MCF 10A (cell line): Measurements from ENCODE around the gene CLK4. TPM values are rescaled to one million over a fixed set of nuclear protein-coding genes. Genes with fewer than 3 reads are reported as not detected.

Experiments
- BruUV-seq: library from RNA; stranded (reverse); fragments of 400-500 nt; replicated peaks from 2 replicates; lab custom pipeline; 2021; lab: Mats Ljungman, UMichigan
- CTCF ChIA-PET: fragments of 300-600 bp; sonication (Branson Sonifier 250); formaldehyde crosslinking; extraction: SDS; loops from one replicate; lab custom pipeline; 2021; ENCODE audit warnings: antibody characterized with exemption, inconsistent platforms; lab: Yijun Ruan, JAX
- POLR2A ChIA-PET: fragments of 300-600, 350-650 bp; sonication (Branson Sonifier 250); formaldehyde crosslinking; extraction: SDS; loops from one replicate; lab custom pipeline; 2020; ENCODE audit warnings: antibody characterized with exemption, inconsistent platforms; lab: Yijun Ruan, JAX
- DNase-seq: peaks from one replicate; pipeline ENCODE4 v3.0.0-alpha.2; 2018; ENCODE audit not compliant: unreplicated experiment
- H3K27ac Mint-ChIP-seq: one replicate; pipeline ENCODE4 v1.8.0; 2022; ENCODE audit warnings: mild to moderate bottlenecking, low read depth, mixed read lengths; ENCODE audit not compliant: unreplicated experiment
- H3K27me3 Mint-ChIP-seq: one replicate; pipeline ENCODE4 v1.8.0; 2022; ENCODE audit warnings: mixed read lengths; ENCODE audit not compliant: insufficient read depth, unreplicated experiment
- H3K36me3 Mint-ChIP-seq: one replicate; pipeline ENCODE4 v1.8.0; 2022; ENCODE audit warnings: mild to moderate bottlenecking, moderate library complexity, mixed read lengths; ENCODE audit not compliant: insufficient read depth, unreplicated experiment
- H3K4me1 Mint-ChIP-seq: one replicate; pipeline ENCODE4 v1.8.0; 2022; ENCODE audit warnings: mixed read lengths; ENCODE audit not compliant: insufficient read depth, unreplicated experiment
- H3K4me3 Mint-ChIP-seq: one replicate; pipeline ENCODE4 v1.8.0; 2022; ENCODE audit warnings: mild to moderate bottlenecking, moderate library complexity, mixed read lengths; ENCODE audit not compliant: unreplicated experiment
- H3K9me3 Mint-ChIP-seq: one replicate; pipeline ENCODE4 v1.8.0; 2022; ENCODE audit warnings: mixed read lengths; ENCODE audit not compliant: unreplicated experiment
- intact Hi-C: fragments of 100-400 bp; cut with micrococcal nuclease; formaldehyde crosslinking; loops from 2 replicates; pipeline ENCODE4 v1.14.1; 2022
- total RNA-seq: library from RNA; stranded (reverse); gene quantifications from 2 replicates; pipeline ENCODE4 v1.2.3, GENCODE V29; 2022
- TF ChIP-seq, protein P1 (sequence below): fragments of 200-600 bp; IDR thresholded peaks from one replicate; pipeline ENCODE4 v1.8.0; 2022; ENCODE audit warnings: antibody characterized with exemption, mild to moderate bottlenecking; ENCODE audit not compliant: unreplicated experiment

Gene CLK4
- total RNA-seq, 1 experiment from 2014 or later, result 49.3 TPM

DNA sequence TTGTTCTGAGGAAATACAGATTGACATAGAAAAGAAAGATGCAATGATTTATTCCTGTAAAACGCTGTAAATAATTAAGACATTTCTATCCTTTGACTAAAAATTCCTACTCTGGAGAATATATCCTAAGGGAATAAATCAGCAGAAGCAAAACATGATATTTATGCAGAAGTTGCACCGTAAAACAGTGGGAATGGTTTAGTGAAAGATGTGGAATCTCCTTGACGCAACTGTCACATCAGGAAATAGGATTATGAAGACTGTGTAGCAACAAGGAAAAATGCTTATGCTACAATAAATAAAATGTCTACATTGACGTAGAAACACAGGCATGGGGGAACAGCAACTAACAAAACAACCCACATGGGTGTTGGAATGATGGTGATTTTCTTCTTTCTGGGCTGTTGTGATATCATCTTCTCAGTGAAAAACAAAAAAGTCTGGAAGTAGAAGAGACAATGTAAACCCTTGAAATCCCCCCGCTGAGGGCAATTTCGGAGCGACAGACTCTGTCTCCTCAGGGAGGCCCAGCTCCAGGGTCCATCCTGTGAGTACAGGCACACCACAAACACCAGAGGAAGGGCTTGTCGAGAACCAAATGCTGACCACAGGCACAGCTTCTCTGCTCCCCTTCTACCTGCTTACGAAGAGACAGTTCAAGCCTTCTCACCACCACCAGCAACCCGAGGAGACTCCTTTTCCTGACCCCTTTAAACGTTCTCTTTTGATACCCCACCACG, 61.9 kb downstream of the CLK4 start:
- intact Hi-C loops, result no loop called here
- CTCF ChIA-PET, result interaction anchor here (1.2 kb wide), 1 partner anchor 13 kb away, joined by 6 read pairs; no protein-coding TSS in a partner anchor
- Mint-ChIP-seq H3K27me3 (peaks cover 3% of the 10 kb centered on the region), H3K9me3 (no peaks in the 10 kb centered on the region), H3K36me3 (no peaks in the 10 kb centered on the region), H3K4me3 (no peak overlapping the region), H3K27ac (no peak overlapping the region), H3K4me1 (no peaks in the 10 kb centered on the region)
- no TSS peak for BruUV-seq
- DNase-seq, result no peak
- POLR2A ChIA-PET, result no interaction called here
- TF ChIP-seq, protein P1, sequence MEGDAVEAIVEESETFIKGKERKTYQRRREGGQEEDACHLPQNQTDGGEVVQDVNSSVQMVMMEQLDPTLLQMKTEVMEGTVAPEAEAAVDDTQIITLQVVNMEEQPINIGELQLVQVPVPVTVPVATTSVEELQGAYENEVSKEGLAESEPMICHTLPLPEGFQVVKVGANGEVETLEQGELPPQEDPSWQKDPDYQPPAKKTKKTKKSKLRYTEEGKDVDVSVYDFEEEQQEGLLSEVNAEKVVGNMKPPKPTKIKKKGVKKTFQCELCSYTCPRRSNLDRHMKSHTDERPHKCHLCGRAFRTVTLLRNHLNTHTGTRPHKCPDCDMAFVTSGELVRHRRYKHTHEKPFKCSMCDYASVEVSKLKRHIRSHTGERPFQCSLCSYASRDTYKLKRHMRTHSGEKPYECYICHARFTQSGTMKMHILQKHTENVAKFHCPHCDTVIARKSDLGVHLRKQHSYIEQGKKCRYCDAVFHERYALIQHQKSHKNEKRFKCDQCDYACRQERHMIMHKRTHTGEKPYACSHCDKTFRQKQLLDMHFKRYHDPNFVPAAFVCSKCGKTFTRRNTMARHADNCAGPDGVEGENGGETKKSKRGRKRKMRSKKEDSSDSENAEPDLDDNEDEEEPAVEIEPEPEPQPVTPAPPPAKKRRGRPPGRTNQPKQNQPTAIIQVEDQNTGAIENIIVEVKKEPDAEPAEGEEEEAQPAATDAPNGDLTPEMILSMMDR, result no peak

GRCh38 chr5:178564397-178564796, 62.5 kb downstream of the CLK4 start:
- H3K4me1 Mint-ChIP-seq, result no peaks in the 10 kb centered on the region
- TF ChIP-seq, protein P1, result no peak
- no peak overlapping the region for H3K4me3 Mint-ChIP-seq
- intact Hi-C loops, result no loop called here
- BruUV-seq, result no TSS peak
- no peak for DNase-seq
- POLR2A ChIA-PET, result no interaction called here
- CTCF ChIA-PET, result interaction anchor here (1.2 kb wide), 1 partner anchor 12 kb away, joined by 6 read pairs; no protein-coding TSS in a partner anchor
- no peaks in the 10 kb centered on the region for H3K36me3 Mint-ChIP-seq
- peaks cover 9% of the 10 kb centered on the region for H3K27me3 Mint-ChIP-seq
- no peaks in the 10 kb centered on the region for H3K9me3 Mint-ChIP-seq
- no peak overlapping the region for H3K27ac Mint-ChIP-seq

DNA sequence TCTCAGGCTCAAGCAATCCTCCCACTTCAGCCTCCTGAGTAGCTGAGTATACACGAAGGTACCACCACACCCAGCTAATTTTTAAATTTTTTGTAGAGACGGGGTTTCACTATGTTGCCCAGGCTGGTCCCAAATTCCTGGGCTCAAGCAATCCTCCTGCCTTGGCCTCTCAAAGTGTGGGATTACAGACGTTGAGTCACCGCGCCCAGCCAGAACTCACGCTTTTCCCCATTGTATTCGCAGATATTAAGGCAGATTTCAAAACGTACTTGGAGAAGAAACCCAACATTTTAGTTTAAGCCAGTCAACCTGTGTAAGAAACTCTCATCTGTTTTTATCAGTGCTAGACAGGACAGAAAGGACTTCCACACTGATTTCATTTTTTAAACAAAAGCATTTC, 63.2 kb downstream of the CLK4 start:
- TF ChIP-seq, protein P1, result no peak
- Mint-ChIP-seq H3K4me1 (no peaks in the 10 kb centered on the region), H3K36me3 (no peaks in the 10 kb centered on the region), H3K9me3 (no peaks in the 10 kb centered on the region), H3K27me3 (peaks cover 17% of the 10 kb centered on the region), H3K27ac (no peak overlapping the region), H3K4me3 (no peak overlapping the region)
- DNase-seq, result no peak
- no TSS peak for BruUV-seq
- ChIA-PET POLR2A (no interaction called here), CTCF (interaction anchor here (0.6 to 1.2 kb wide), 2 partner anchors 11 to 62 kb away, joined by 3 to 6 read pairs; no protein-coding TSS in a partner anchor)
- intact Hi-C loops, result no loop called here

GRCh38 chr5:178561746-178562264, 65.0 kb downstream of the CLK4 start:
- intact Hi-C loops, result no loop called here
- TF ChIP-seq, protein P1, result no peak
- BruUV-seq, result no TSS peak
- H3K27ac Mint-ChIP-seq, result no peak overlapping the region
- H3K27me3 Mint-ChIP-seq, result peaks cover 24% of the 10 kb centered on the region
- H3K4me3 Mint-ChIP-seq, result no peak overlapping the region
- H3K4me1 Mint-ChIP-seq, result no peaks in the 10 kb centered on the region
- no peaks in the 10 kb centered on the region for H3K9me3 Mint-ChIP-seq
- ChIA-PET CTCF (no interaction called here), POLR2A (interaction anchor here (0.7 kb wide), 1 partner anchor 71 kb away, joined by 5 read pairs; no protein-coding TSS in a partner anchor)
- H3K36me3 Mint-ChIP-seq, result no peaks in the 10 kb centered on the region
- no peak for DNase-seq
